ENCODE data around the gene UBASH3A. TPM values are rescaled to one million over a fixed set of nuclear protein-coding genes. Genes with fewer than 3 reads are reported as not detected.
A peak's percentile ranks its signal among the peaks of the same experiment; 100 is the strongest.

The UBASH3A gene
- total and polyA plus RNA-seq, 12 donors = 0.09 to 1.3 (median 0.15) TPM; not detected in 7

DNA sequence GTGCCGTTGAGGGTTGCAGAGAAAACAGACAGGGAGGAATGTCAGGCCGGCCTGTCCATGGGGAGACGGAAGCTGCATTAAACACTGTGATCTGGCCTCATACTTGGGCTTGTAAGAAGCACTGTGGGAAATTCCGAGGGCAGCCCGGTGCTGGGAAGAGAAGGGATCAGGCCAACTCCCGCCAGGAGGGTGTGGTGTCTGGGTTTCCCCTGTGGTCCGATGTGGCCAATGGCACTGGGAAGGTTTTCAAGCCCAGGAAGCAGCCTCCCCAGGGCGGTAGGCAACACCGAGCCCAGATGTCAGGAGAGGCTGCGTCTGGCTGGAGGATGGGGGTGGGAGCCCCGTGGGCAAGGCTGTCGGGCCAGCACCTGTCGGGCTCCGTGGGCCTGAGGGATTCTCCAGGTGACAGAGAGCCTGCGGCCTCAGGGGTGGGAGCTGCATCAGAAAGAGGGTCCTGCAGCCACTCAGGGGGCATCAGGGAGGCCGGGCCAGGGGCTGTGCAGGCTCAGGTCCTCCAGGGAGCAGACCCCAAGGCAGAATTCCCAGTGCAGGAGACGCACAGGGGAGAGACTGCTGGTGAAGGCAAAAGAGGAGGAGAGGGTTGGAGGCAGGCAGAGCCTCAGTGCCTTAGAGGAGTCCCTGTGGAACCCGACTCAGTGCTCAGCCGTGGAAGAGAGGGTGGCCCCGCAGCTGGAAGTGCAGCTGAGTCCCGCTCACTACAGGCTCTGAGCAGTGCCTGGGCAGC, 8.4 kb downstream of the UBASH3A start:
- 59 to 64% methylated on average over 21 of the region's 21 CpGs for WGBS, 2 donors
- Histone ChIP-seq H3K9me3 (no peaks in the 10 kb centered on the region), H3K36me3 (peaks cover 0 to 3% (median 0%) of the 10 kb centered on the region in 9 donors), H3K4me3 (no peak overlapping the region), H3K27ac (no peak overlapping the region), H3K4me1 (peaks cover 0 to 10% (median 0%) of the 10 kb centered on the region in 9 donors), H3K27me3 (peaks cover 0 to 29% (median 16%) of the 10 kb centered on the region in 7 donors)
- ATAC-seq (peak in 1 of 8 donors; percentile 40), DNase-seq (no peak)
- no peak for TF ChIP-seq CTCF (IDR thresholded peaks at IDR 0.05)
- intact Hi-C loops (cut with DNase I) = no loop called here

DNA sequence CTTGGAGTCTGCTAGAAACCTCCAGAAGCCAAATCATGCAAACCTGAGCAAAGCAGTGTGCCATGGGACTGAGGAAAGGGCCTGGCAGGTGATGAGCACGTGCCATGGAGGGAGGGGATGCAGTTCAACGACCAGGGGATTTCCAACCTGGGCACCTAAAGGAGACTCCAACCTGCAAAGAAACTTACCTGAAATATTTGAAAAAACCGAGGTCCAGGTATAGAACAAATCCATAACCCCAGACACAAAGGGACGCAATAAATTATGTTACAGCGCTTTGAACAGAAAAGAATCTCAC, 8.9 kb downstream of the UBASH3A start:
- 84 to 86% methylated on average over 5 of the region's 5 CpGs for WGBS, 2 donors
- DNase-seq (no peak), ATAC-seq (no peak)
- Histone ChIP-seq H3K4me1 (peaks cover 0 to 10% (median 0%) of the 10 kb centered on the region in 9 donors), H3K27ac (no peak overlapping the region), H3K36me3 (peaks cover 0 to 3% (median 0%) of the 10 kb centered on the region in 9 donors), H3K4me3 (no peak overlapping the region), H3K27me3 (peaks cover 0 to 29% (median 16%) of the 10 kb centered on the region in 7 donors), H3K9me3 (no peaks in the 10 kb centered on the region)
- intact Hi-C loops (cut with DNase I) = no loop called here
- TF ChIP-seq CTCF (IDR thresholded peaks at IDR 0.05) = no peak

DNA sequence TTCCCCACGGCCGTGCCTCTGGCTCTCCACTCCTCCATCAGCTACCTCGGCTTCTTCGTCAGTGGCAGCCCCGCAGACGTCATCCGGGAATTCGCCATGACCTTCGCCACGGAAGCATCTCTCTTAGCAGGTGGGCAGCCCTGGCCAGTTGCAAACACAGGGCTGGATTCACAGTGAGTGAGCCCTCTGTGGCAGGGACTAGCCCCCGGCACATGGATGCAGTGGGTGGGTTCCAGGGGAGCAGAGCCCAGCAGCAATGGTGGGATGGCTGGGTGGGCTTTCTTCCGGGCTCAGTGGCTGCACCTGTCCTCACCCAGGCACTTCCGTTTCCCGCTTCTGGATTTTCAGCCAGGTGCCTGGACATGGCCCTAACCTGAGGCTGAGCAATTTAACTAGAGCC, 9.4 kb downstream of the UBASH3A start:
- ATAC-seq = no peak
- intact Hi-C loops (cut with DNase I) = no loop called here
- WGBS, 2 donors = 79 to 81% methylated on average over 14 of the region's 14 CpGs
- H3K27ac ChIP-seq = no peak overlapping the region
- DNase-seq = no peak
- peaks cover 0 to 3% (median 0%) of the 10 kb centered on the region in 9 donors for H3K36me3 ChIP-seq
- H3K4me3 ChIP-seq = no peak overlapping the region
- H3K4me1 ChIP-seq = peaks cover 0 to 10% (median 0%) of the 10 kb centered on the region in 9 donors
- peaks cover 0 to 33% (median 16%) of the 10 kb centered on the region in 7 donors for H3K27me3 ChIP-seq
- TF ChIP-seq CTCF (IDR thresholded peaks at IDR 0.05) = no peak
- H3K9me3 ChIP-seq = no peaks in the 10 kb centered on the region

- DNase-seq (no peak), ATAC-seq (no peak)
- H3K36me3 ChIP-seq = peaks cover 0 to 7% (median 0%) of the 10 kb centered on the region in 9 donors
- WGBS, 2 donors = 91 to 94% methylated on average over 4 of the region's 4 CpGs
- intact Hi-C loops (cut with DNase I) = no loop called here
- no peak overlapping the region for H3K4me3 ChIP-seq
- H3K27me3 ChIP-seq = peaks cover 0 to 37% (median 16%) of the 10 kb centered on the region in 7 donors
- H3K4me1 ChIP-seq = peaks cover 0 to 10% (median 0%) of the 10 kb centered on the region in 9 donors
- no peaks in the 10 kb centered on the region for H3K9me3 ChIP-seq
- no peak overlapping the region for H3K27ac ChIP-seq
- TF ChIP-seq CTCF (IDR thresholded peaks at IDR 0.05) = no peak
These were observed 9.8 kb downstream of the UBASH3A start for GRCh38 chr21:42413500-42413899.
